WTC11 (cell line): ENCODE results near the gene B3GALNT2. TPM values are rescaled to one million over a fixed set of nuclear protein-coding genes. Genes with fewer than 3 reads are reported as not detected.

Source experiments
- ATAC-seq: fragments of 200-7000 bp; cut with Tn5 transposase; 2 replicates; pipeline ENCODE4 v1.10.0; 2021; ENCODE audit warnings: mild to moderate bottlenecking, moderate library complexity
- Bru-seq: library from RNA; stranded (reverse); fragments of 400-500 nt; gene quantifications from one replicate; lab custom pipeline; 2021; lab: Mats Ljungman, UMichigan
- CTCF ChIA-PET: fragments of 300-600 bp; sonication (Branson Sonifier 250); formaldehyde crosslinking; loops from one replicate; lab custom pipeline; 2021; ENCODE audit warnings: antibody characterized with exemption; lab: Charles Lee
- POLR2A ChIA-PET: fragments of 350-600 bp; sonication (Branson Sonifier 250); formaldehyde crosslinking; loops from one replicate; lab custom pipeline; 2021; ENCODE audit warnings: antibody characterized with exemption; lab: Charles Lee
- DNase-seq: peaks from one replicate; pipeline ENCODE4 v3.0.0; 2021; ENCODE audit warnings: low spot score
- H3K27ac Mint-ChIP-seq: 2 replicates; pipeline ENCODE4 v1.8.0; 2021; ENCODE audit warnings: mixed read lengths
- H3K27me3 Mint-ChIP-seq: 2 replicates; pipeline ENCODE4 v1.8.0; 2021; ENCODE audit warnings: low read depth, mild to moderate bottlenecking, moderate library complexity, mixed read lengths
- H3K36me3 Mint-ChIP-seq: 2 replicates; pipeline ENCODE4 v1.8.0; 2021; ENCODE audit warnings: mixed read lengths
- H3K4me1 Mint-ChIP-seq: 2 replicates; pipeline ENCODE4 v1.8.0; 2022; ENCODE audit warnings: mixed read lengths
- H3K4me3 Mint-ChIP-seq: 2 replicates; pipeline ENCODE4 v1.8.0; 2021; ENCODE audit warnings: mild to moderate bottlenecking, moderate library complexity, mixed read lengths
- H3K9me3 Mint-ChIP-seq: 2 replicates; pipeline ENCODE4 v1.8.0; 2021; ENCODE audit warnings: mixed read lengths
- AFF4 ChIP-seq: sonication (generic); formaldehyde crosslinking; IDR thresholded peaks from 2 replicates; pipeline ENCODE4 v1.8.1; 2023; ENCODE audit warnings: mild to moderate bottlenecking, missing genetic modification reagents, borderline replicate concordance
- ATF1 ChIP-seq: sonication (generic); formaldehyde crosslinking; IDR thresholded peaks from 2 replicates; pipeline ENCODE4 v1.8.1; 2023; ENCODE audit warnings: mild to moderate bottlenecking, moderate library complexity, missing genetic modification reagents
- CDX4 ChIP-seq: fragments of 250-450 bp; sonication (Bioruptor Pico); IDR thresholded peaks from 2 replicates; pipeline ENCODE4 v1.9.0; 2021; ENCODE audit warnings: moderate library complexity, mild to moderate bottlenecking, inconsistent platforms, borderline replicate concordance
- CREB1 ChIP-seq: sonication (generic); formaldehyde crosslinking; IDR thresholded peaks from 2 replicates; pipeline ENCODE4 v1.8.0; 2023; ENCODE audit warnings: mild to moderate bottlenecking, missing genetic modification reagents
- CREM ChIP-seq: sonication (generic); formaldehyde crosslinking; IDR thresholded peaks from 2 replicates; pipeline ENCODE4 v1.8.1; 2022; ENCODE audit warnings: mild to moderate bottlenecking, missing genetic modification reagents, moderate library complexity
- E2F4 ChIP-seq: sonication (generic); formaldehyde crosslinking; IDR thresholded peaks from 2 replicates; pipeline ENCODE4 v1.8.1; 2022; ENCODE audit warnings: low read depth, mild to moderate bottlenecking, moderate library complexity, missing genetic modification reagents, borderline replicate concordance
- E2F5 ChIP-seq: sonication (generic); formaldehyde crosslinking; IDR thresholded peaks from 2 replicates; pipeline ENCODE4 v1.8.1; 2022; ENCODE audit warnings: mild to moderate bottlenecking, moderate library complexity, missing genetic modification reagents
- ELF4 ChIP-seq: sonication (generic); formaldehyde crosslinking; IDR thresholded peaks from 2 replicates; pipeline ENCODE4 v1.8.1; 2022; ENCODE audit warnings: low read depth, mild to moderate bottlenecking, moderate library complexity, missing genetic modification reagents
- ETV6 ChIP-seq: sonication (generic); formaldehyde crosslinking; IDR thresholded peaks from 2 replicates; pipeline ENCODE4 v1.8.1; 2022; ENCODE audit warnings: mild to moderate bottlenecking, missing genetic modification reagents
- FOXK1 ChIP-seq: sonication (generic); formaldehyde crosslinking; IDR thresholded peaks from 2 replicates; pipeline ENCODE4 v1.8.0; 2022; ENCODE audit warnings: mild to moderate bottlenecking, moderate library complexity, missing genetic modification reagents
- KAT7 ChIP-seq: sonication (generic); formaldehyde crosslinking; IDR thresholded peaks from 2 replicates; pipeline ENCODE4 v1.8.1; 2023; ENCODE audit warnings: missing genetic modification reagents, mild to moderate bottlenecking, borderline replicate concordance
- MXD4 ChIP-seq: fragments of 250-450 bp; sonication (Bioruptor Pico); IDR thresholded peaks from 2 replicates; pipeline ENCODE4 v1.8.0; 2021; ENCODE audit warnings: mild to moderate bottlenecking, moderate library complexity, borderline replicate concordance
- MYBL2 ChIP-seq: sonication (generic); formaldehyde crosslinking; IDR thresholded peaks from 2 replicates; pipeline ENCODE4 v1.8.1; 2023; ENCODE audit warnings: mild to moderate bottlenecking, moderate library complexity, missing genetic modification reagents
- NFATC4 ChIP-seq: fragments of 250-450 bp; sonication (Bioruptor Pico); IDR thresholded peaks from 2 replicates; pipeline ENCODE4 v1.9.0; 2021; ENCODE audit warnings: mild to moderate bottlenecking
- NFE2L1 ChIP-seq: sonication (generic); formaldehyde crosslinking; IDR thresholded peaks from 2 replicates; pipeline ENCODE4 v1.8.1; 2023; ENCODE audit warnings: missing genetic modification reagents
- NFYB ChIP-seq: sonication (generic); formaldehyde crosslinking; conservative IDR thresholded peaks from 2 replicates; pipeline ENCODE4 v1.8.0; 2022; ENCODE audit warnings: low read depth, missing genetic modification reagents
- NR1H2 ChIP-seq: sonication (generic); formaldehyde crosslinking; IDR thresholded peaks from 2 replicates; pipeline ENCODE4 v1.9.0; 2021; ENCODE audit warnings: mild to moderate bottlenecking, moderate library complexity, missing genetic modification reagents
- PREB ChIP-seq: sonication (generic); formaldehyde crosslinking; IDR thresholded peaks from 2 replicates; pipeline ENCODE4 v1.8.1; 2022; ENCODE audit warnings: mild to moderate bottlenecking, missing genetic modification reagents, moderate library complexity, borderline replicate concordance
- SMAD3 ChIP-seq: sonication (generic); formaldehyde crosslinking; IDR thresholded peaks from 2 replicates; pipeline ENCODE4 v1.8.0; 2022; ENCODE audit warnings: missing genetic modification reagents, mild to moderate bottlenecking, borderline replicate concordance
- TCF7 ChIP-seq: sonication (generic); formaldehyde crosslinking; IDR thresholded peaks from 2 replicates; pipeline ENCODE4 v1.8.0; 2022; ENCODE audit warnings: mild to moderate bottlenecking, low read depth, missing genetic modification reagents, moderate library complexity
- TP53 ChIP-seq: sonication (generic); formaldehyde crosslinking; IDR thresholded peaks from 2 replicates; pipeline ENCODE4 v1.8.1; 2023; ENCODE audit warnings: mild to moderate bottlenecking, missing genetic modification reagents
- ZNF138 ChIP-seq: sonication (generic); formaldehyde crosslinking; conservative IDR thresholded peaks from 2 replicates; pipeline ENCODE4 v1.8.1; 2022; ENCODE audit warnings: mild to moderate bottlenecking, moderate library complexity, missing genetic modification reagents
- ZNF219 ChIP-seq: sonication (generic); formaldehyde crosslinking; IDR thresholded peaks from 2 replicates; pipeline ENCODE4 v1.8.0; 2023; ENCODE audit warnings: missing genetic modification reagents, mild to moderate bottlenecking, borderline replicate concordance
- ZNF423 ChIP-seq: fragments of 250-450 bp; sonication (Bioruptor Pico); IDR thresholded peaks from 2 replicates; pipeline ENCODE4 v2.1.2; 2022; ENCODE audit warnings: mild to moderate bottlenecking, moderate library complexity
- ZNF512 ChIP-seq: sonication (generic); formaldehyde crosslinking; IDR thresholded peaks from 2 replicates; pipeline ENCODE4 v1.8.1; 2022; ENCODE audit warnings: missing genetic modification reagents, borderline replicate concordance
- ZNF671 ChIP-seq: fragments of 250-450 bp; sonication (Bioruptor Pico); IDR thresholded peaks from 2 replicates; pipeline ENCODE4 v1.8.0; 2021; ENCODE audit warnings: mild to moderate bottlenecking
- ZSCAN18 ChIP-seq: fragments of 250-450 bp; sonication (Bioruptor Pico); IDR thresholded peaks from 2 replicates; pipeline ENCODE4 v2.1.2; 2022; ENCODE audit warnings: mild to moderate bottlenecking, moderate library complexity
- long read RNA-seq, 3 experiments: library from RNA in 1 of 3; library from capped mRNA in 1 of 3; library from polyadenylated mRNA in 1 of 3; unstranded in 2 of 3; stranded (forward) in 1 of 3; transcript quantifications; one replicate each; pipeline ENCODE4 v2.0.0, GENCODE V29; 2021
- total RNA-seq: library from RNA; stranded (reverse); gene quantifications from 3 replicates; pipeline ENCODE4 v1.2.3, GENCODE V29; 2021

The B3GALNT2 gene
- total RNA-seq: 37.4 to 41.7 TPM (median 40.8 TPM) in 3 replicates
- Bru-seq, nascent RNA: percentile 85 among the genes with signal in this experiment
- long read RNA-seq, experiment 1, transcript B3GALNT2-202 (12 exons, 2,015 nt): major isoform, 76 of 199 reads
- long read RNA-seq, experiment 1, partial matches to known transcripts: 31 of 199 reads
- long read RNA-seq, experiment 1, other reads (novel, unspliced or antisense): 90 of 199 reads
- long read RNA-seq, experiment 2, partial matches to known transcripts: 4 of 13 reads
- long read RNA-seq, experiment 2, other reads (novel, unspliced or antisense): 8 of 13 reads
- long read RNA-seq, experiment 3: 0 reads

GRCh38 chr1:235504122-235504493 is at the start of gene B3GALNT2:
B3GALNT2 (minus strand) TSS chr1:235504452; CDS start chr1:235504252, 200 bp downstream.
- peak; percentile 35 for ATAC-seq
- peak within 1 kb of the TSS; percentile 99 for H3K27ac Mint-ChIP-seq
- no peaks in the 10 kb centered on the region for H3K27me3 Mint-ChIP-seq
- CTCF ChIA-PET: interaction anchor here (0.5 to 3.3 kb wide), 34 partner anchors 9 to 602 kb away, joined by 3 to 26 read pairs (median 4); no protein-coding TSS in a partner anchor
- H3K36me3 Mint-ChIP-seq: no peaks in the 10 kb centered on the region
- peak within 1 kb of the TSS; percentile 96 for H3K4me3 Mint-ChIP-seq
- peaks cover 23% of the 10 kb centered on the region for H3K4me1 Mint-ChIP-seq
- no peaks in the 10 kb centered on the region for H3K9me3 Mint-ChIP-seq
- DNase-seq: no peak
- POLR2A ChIA-PET: interaction anchor here (0.6 to 2.3 kb wide), 9 partner anchors 8 to 468 kb away, joined by 3 to 7 read pairs (median 4); partner anchors contain the start of genes ARID4B, GGPS1 and TOMM20
- TF ChIP-seq TCF7 (CRISPR knock-in tag) (peak; percentile 79; the same call in 1 of the 2 replicates), NFE2L1 (CRISPR knock-in tag) (peak; percentile 88; the same call in 1 of the 2 replicates), ATF1 (CRISPR knock-in tag) (no peak), E2F4 (CRISPR knock-in tag) (peak; percentile 70; the same call in 1 of the 2 replicates), CREB1 (no peak; the same call in 1 of the 2 replicates), AFF4 (CRISPR knock-in tag) (no peak), CREM (CRISPR knock-in tag) (no peak), MYBL2 (CRISPR knock-in tag) (peak; percentile 86; the same call in 1 of the 2 replicates), ZNF219 (CRISPR knock-in tag) (no peak), ZNF671 (no peak), NFYB (peak; percentile 23; the same call in 1 of the 2 replicates), E2F5 (CRISPR knock-in tag) (no peak), ZSCAN18 (CRISPR knock-in tag) (no peak), ZNF138 (no peak), KAT7 (CRISPR knock-in tag) (0 out of 2 replicates have a peak, but pooled peaks have one; percentile 54), TP53 (CRISPR knock-in tag) (no peak), CDX4 (CRISPR knock-in tag) (no peak), ELF4 (no peak), PREB (CRISPR knock-in tag) (no peak), SMAD3 (CRISPR knock-in tag) (peak; percentile 80; the same call in 1 of the 2 replicates), FOXK1 (no peak), ZNF423 (CRISPR knock-in tag) (no peak), ETV6 (CRISPR knock-in tag) (no peak), ZNF512 (CRISPR knock-in tag) (no peak), NFATC4 (CRISPR knock-in tag) (no peak), NR1H2 (no peak), MXD4 (CRISPR knock-in tag) (no peak)
